Esophagus squamous epithelium (tissue), 4 donors: Measurements from ENCODE around the gene MYO9B.

Source experiments
- POLR2A ChIP-seq, 4 donors: fragments of 450-650 bp; IDR thresholded peaks; one replicate each; pipeline ENCODE4 v1.6.1; 2017; ENCODE audit warnings: antibody characterized with exemption in 4 of 4, mild to moderate bottlenecking in 4 of 4, moderate library complexity in 3 of 4
- TF ChIP-seq, protein P1 (sequence below), 6 experiments: fragments of 450-650 bp in 4 of 6; fragments of 200-600 bp in 2 of 6; sonication (generic) in 2 of 6; IDR thresholded peaks; one replicate each; pipeline ENCODE4 v1.5.1; 2016 to 2019; ENCODE audit warnings: antibody characterized with exemption in 6 of 6, mild to moderate bottlenecking in 4 of 6, moderate library complexity in 4 of 6

DNA sequence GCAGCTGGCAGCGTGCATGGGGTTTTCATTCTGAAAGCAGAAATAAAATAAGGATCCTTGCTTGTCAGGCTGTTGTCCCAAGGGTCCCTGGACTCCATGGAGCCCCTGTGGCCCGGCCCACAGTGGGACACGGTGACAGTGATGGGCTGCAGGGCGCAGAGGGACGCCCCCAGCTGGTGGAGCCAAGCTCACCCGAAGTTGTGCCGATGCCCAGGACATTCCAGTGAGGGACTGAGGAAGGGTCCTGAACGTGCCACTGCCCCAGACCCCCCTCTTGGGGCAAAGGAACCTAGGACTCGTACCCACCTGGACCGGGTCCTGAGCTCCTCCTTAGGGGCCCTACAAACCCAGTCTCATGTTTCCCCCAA lies 35.0 kb downstream of the MYO9B start:
- TF ChIP-seq, protein P1, sequence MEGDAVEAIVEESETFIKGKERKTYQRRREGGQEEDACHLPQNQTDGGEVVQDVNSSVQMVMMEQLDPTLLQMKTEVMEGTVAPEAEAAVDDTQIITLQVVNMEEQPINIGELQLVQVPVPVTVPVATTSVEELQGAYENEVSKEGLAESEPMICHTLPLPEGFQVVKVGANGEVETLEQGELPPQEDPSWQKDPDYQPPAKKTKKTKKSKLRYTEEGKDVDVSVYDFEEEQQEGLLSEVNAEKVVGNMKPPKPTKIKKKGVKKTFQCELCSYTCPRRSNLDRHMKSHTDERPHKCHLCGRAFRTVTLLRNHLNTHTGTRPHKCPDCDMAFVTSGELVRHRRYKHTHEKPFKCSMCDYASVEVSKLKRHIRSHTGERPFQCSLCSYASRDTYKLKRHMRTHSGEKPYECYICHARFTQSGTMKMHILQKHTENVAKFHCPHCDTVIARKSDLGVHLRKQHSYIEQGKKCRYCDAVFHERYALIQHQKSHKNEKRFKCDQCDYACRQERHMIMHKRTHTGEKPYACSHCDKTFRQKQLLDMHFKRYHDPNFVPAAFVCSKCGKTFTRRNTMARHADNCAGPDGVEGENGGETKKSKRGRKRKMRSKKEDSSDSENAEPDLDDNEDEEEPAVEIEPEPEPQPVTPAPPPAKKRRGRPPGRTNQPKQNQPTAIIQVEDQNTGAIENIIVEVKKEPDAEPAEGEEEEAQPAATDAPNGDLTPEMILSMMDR (IDR thresholded peaks at IDR 0.05): no peak
- TF ChIP-seq POLR2A (IDR thresholded peaks at IDR 0.05): no peak
